ENCODE data around the gene GMDS. TPM values are rescaled to one million over a fixed set of nuclear protein-coding genes. Genes with fewer than 3 reads are reported as not detected.

The GMDS gene
- total RNA-seq, 2 donors from 2014 or later = 25.4 to 29.5 TPM

GRCh38 chr6:2055911-2056310 lies 189.5 kb downstream of the GMDS start:
- Histone ChIP-seq H3K27ac (ENCODE audit: low read depth, low read length) (no peak overlapping the region), H3K9ac (ENCODE audit: extremely low read depth, low read length, poor library complexity, severe bottlenecking) (no peak overlapping the region), H3K4me3 (ENCODE audit: low read length) (no peak overlapping the region), H3K4me1 (ENCODE audit: control insufficient read depth, insufficient read depth, low read length) (no peaks in the 10 kb centered on the region), H3K27me3 (ENCODE audit: control insufficient read depth, insufficient read depth, low read length, poor library complexity, severe bottlenecking) (no peaks in the 10 kb centered on the region), H3K36me3 (ENCODE audit: control insufficient read depth, insufficient read depth, low read length) (no peaks in the 10 kb centered on the region), H3K9me3 (ENCODE audit: control insufficient read depth, low read length) (no peaks in the 10 kb centered on the region)
- Mint-ChIP-seq H3K27me3 (ENCODE audit: insufficient read depth) (no peaks in the 10 kb centered on the region), H3K36me3 (ENCODE audit: low read depth) (peaks cover 2% of the 10 kb centered on the region), H3K4me1 (no peaks in the 10 kb centered on the region), H3K27ac (no peak overlapping the region), H3K9me3 (peaks cover 2% of the 10 kb centered on the region), H3K4me3 (no peak overlapping the region)
- no peak for TF ChIP-seq CTCF (conservative IDR thresholded peaks at IDR 0.05)
- no peak for DNase-seq

GRCh38 chr6:2055143-2055542 lies 190.3 kb downstream of the GMDS start:
- no peaks in the 10 kb centered on the region for H3K4me1 ChIP-seq (ENCODE audit: control insufficient read depth, insufficient read depth, low read length)

GRCh38 chr6:2054516-2055067 lies 190.8 kb downstream of the GMDS start:
- H3K27me3 ChIP-seq (ENCODE audit: control insufficient read depth, insufficient read depth, low read length, poor library complexity, severe bottlenecking) = no peaks in the 10 kb centered on the region
- Mint-ChIP-seq H3K4me3 (no peak overlapping the region), H3K4me1 (no peaks in the 10 kb centered on the region), H3K9me3 (peaks cover 2% of the 10 kb centered on the region), H3K27ac (no peak overlapping the region), H3K27me3 (ENCODE audit: insufficient read depth) (no peaks in the 10 kb centered on the region), H3K36me3 (ENCODE audit: low read depth) (no peaks in the 10 kb centered on the region)
- TF ChIP-seq CTCF (conservative IDR thresholded peaks at IDR 0.05) = no peak
- no peak overlapping the region for H3K4me3 ChIP-seq (ENCODE audit: low read length)
- no peak overlapping the region for H3K27ac ChIP-seq (ENCODE audit: low read depth, low read length)
- no peaks in the 10 kb centered on the region for H3K4me1 ChIP-seq (ENCODE audit: control insufficient read depth, insufficient read depth, low read length)
- H3K36me3 ChIP-seq (ENCODE audit: control insufficient read depth, insufficient read depth, low read length) = no peaks in the 10 kb centered on the region
- H3K9ac ChIP-seq (ENCODE audit: extremely low read depth, low read length, poor library complexity, severe bottlenecking) = no peak overlapping the region
- no peaks in the 10 kb centered on the region for H3K9me3 ChIP-seq (ENCODE audit: control insufficient read depth, low read length)
- DNase-seq = no peak
- WGBS, 2 experiments (ENCODE audit: insufficient coverage in 1 of 2, insufficient read length in 1 of 2) = 89 to 100% methylated on average over 1 to 4 of the region's 4 CpGs

More at GRCh38 chr6:2055143-2055542, 190.3 kb downstream of the GMDS start:
- no peak for TF ChIP-seq CTCF (conservative IDR thresholded peaks at IDR 0.05)
- no peak overlapping the region for H3K4me3 ChIP-seq (ENCODE audit: low read length)
- Mint-ChIP-seq H3K4me1 (no peaks in the 10 kb centered on the region), H3K9me3 (peaks cover 2% of the 10 kb centered on the region), H3K27me3 (ENCODE audit: insufficient read depth) (no peaks in the 10 kb centered on the region), H3K27ac (no peak overlapping the region), H3K36me3 (ENCODE audit: low read depth) (no peaks in the 10 kb centered on the region), H3K4me3 (no peak overlapping the region)
- 77 to 93% methylated on average over 1 of the region's 1 CpG for WGBS, 2 experiments (ENCODE audit: insufficient coverage in 1 of 2, insufficient read length in 1 of 2)
- no peak for DNase-seq
- H3K27me3 ChIP-seq (ENCODE audit: control insufficient read depth, insufficient read depth, low read length, poor library complexity, severe bottlenecking) = no peaks in the 10 kb centered on the region
- H3K9ac ChIP-seq (ENCODE audit: extremely low read depth, low read length, poor library complexity, severe bottlenecking) = no peak overlapping the region
- no peak overlapping the region for H3K27ac ChIP-seq (ENCODE audit: low read depth, low read length)
- no peaks in the 10 kb centered on the region for H3K36me3 ChIP-seq (ENCODE audit: control insufficient read depth, insufficient read depth, low read length)
- H3K9me3 ChIP-seq (ENCODE audit: control insufficient read depth, low read length) = no peaks in the 10 kb centered on the region

Measured in endodermal cell (in vitro differentiated cells).